HG02970 (cell line): ENCODE results near the gene HDAC4.

Experiments
- ATAC-seq: cut with Tn5 transposase; IDR thresholded peaks from one replicate; pipeline ENCODE4 v1.9.1; 2021; ENCODE audit warnings: mild to moderate bottlenecking, moderate library complexity, moderate number of reproducible peaks; ENCODE audit not compliant: unreplicated experiment, low FRiP score

Gene HDAC4

DNA sequence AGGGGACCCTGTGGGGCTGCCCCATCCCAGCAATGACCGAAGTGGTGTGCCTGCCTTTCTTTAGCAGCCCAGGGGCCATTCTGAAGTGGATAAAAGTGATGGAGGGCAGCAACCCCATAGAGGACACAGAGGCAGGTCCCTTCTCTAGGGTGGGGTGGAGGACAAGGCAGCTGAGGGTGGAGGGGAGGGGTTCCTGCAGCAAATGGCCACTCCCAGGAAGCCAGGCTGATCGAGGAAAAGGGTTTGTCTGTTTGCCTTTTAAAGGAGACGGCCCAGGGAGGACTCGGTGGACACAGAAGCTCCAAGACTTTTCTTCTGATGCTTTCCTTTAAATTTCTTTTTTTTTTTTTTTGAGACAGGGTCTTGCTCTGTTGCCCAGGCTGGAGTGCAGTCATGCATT, 280.2 kb downstream of the HDAC4 start:
- no peak for ATAC-seq

DNA sequence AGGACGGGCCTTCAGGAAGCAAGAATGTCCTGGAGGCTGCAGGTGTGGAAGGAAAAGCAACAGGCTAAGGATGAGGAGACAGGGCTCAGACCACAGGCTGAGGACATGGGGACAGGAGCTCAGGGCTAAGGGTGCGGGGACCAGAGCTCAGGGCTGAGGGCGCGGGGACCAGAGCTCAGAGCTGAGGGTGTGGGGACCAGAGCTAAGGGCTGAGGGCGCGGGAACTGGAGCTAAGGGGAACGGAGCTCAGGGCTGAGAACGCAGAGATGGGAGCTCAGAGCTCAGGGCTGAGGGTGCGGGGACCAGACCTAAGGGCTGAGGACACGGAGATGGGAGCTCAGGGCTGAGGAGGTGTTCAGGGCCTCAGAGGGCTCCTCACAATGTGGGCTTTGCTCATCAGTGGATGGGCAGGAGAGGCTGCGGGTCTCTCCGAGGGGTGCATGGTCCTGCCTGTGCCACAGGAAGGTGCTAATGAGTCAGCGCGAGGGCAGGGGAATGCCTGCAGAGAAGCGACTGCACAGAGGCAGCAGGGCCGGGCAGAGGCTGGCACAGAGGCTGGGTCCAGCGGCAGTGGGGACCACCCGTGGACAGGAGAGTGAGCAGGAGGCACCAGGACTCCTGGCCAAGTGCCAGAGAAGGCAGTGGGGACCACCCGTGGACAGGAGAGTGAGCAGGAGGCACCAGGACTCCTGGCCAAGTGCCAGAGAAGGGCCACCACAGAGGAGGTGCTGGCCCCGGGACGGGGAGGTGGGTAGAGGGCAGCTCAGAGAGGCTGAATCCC, 281.3 kb downstream of the HDAC4 start:
- ATAC-seq, result no peak

DNA sequence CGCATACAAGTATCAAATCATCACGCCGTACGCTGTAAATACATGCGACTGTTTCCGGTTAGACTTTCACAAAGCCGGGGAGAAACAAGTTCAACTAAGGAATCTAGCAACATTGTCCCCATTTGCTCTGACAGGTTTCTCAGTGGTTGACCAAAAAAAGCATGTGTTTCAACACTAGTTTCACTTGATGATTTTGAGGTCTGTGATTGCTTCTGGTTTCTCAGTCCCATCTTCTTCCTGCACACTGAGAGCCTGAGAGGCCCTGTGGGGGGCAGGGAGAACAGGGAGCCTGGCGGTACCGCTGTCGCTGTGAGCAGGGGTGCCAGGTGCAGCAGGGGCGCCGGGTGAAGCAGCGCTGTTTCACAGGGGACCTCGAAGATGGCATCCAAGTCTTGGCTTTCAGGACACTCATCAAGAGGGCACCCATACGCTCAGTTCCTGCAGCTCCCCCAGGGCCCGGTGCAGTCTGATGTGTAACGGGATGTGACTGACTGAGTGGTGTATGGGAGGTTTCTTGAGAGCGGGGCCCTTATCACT, 282.1 kb downstream of the HDAC4 start:
- no peak for ATAC-seq

DNA sequence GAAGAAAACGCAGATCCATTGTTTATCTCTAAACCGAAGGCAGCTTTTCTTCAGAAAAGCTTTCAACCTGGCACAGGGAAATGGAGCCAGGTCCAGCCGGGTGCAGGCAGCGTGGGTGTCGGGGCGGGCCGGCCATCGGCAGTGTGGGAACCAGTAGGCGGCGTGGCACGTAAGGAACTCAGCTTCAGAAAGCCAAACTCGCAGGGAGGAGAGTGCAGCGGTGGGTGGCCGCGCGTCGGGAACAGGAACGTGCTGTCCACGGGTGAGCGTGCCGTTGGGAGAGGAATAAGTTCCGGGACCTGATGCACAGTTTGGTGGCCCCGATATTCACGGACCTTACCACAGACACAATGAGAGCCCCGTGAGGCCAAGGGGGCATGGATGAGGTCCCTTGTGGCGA, 282.6 kb downstream of the HDAC4 start:
- no peak for ATAC-seq

DNA sequence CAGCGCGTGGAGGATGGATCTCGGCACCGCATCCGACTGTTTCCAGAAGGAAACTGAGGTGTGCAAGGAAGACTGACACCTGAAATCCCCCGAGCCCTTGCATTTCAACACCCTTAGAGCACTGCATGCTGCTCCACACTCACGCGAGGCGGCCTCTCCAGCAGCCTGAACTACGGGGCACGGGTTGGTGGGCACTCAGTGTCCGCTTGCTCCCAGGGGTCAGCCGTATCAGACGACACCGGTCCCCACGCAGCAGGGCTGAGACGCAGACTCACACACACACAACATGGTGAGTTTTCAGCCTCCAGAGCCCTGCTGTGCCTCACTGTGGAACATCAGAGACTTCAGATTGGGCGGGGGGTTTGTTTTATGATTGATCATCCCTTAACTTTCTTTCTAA, 283.0 kb downstream of the HDAC4 start:
- no peak for ATAC-seq

DNA sequence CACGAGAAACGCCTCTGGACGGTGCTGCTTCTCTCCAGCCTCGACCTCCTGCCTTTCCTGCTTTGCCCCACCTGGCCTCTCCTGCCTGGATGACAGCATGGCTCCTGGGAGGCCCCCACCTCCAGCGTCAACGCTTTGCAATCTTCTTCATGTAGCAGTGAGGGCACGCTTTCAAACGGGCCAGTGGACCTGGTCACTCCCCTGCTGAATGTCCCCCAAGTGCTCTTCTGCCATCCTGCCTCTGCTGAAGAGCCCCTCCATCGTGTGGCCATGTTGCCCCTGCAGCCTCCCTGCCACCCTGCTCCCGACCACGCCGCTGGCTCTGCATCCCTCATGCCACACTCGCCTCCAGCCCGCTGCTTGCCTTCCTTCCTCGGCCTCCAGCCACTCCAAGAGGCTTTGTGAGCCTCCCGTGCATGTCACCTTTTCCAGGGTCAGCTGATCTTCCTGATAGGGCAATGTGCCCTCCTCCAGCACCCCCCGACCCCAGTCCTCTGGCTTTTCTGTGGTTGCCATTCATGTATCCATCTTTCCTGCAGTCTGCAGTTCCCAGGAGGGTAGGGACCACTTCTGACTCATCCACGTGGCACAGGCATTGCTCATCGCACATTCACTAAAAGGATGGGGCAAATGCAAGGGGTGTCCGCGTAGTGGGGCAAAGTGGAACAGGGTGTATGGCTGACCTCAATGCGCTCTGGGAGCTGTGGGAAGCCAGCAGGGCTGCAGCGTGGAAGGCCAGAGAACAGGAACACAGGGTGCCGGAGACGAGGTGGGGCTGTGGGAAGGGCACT, 284.2 kb downstream of the HDAC4 start:
- no peak for ATAC-seq

DNA sequence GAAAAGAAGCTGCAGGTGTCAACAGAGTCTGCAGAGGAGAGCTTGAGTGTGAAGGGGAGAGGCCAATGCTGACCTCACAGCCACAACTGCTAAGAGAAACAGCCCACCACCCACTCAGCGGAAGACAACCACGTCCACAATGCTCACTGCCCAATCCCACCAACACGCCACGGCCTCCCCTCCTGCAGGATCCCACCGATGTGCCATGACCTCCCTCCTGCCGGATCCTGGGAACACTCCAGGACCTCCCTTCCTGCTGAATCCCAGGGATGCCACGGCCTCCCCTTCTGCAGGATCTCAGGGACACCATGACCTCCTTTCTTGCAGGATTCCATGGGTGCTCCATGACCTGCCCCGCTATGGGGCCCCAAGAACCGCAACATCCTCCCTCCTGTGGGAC, 285.2 kb downstream of the HDAC4 start:
- ATAC-seq, result no peak

DNA sequence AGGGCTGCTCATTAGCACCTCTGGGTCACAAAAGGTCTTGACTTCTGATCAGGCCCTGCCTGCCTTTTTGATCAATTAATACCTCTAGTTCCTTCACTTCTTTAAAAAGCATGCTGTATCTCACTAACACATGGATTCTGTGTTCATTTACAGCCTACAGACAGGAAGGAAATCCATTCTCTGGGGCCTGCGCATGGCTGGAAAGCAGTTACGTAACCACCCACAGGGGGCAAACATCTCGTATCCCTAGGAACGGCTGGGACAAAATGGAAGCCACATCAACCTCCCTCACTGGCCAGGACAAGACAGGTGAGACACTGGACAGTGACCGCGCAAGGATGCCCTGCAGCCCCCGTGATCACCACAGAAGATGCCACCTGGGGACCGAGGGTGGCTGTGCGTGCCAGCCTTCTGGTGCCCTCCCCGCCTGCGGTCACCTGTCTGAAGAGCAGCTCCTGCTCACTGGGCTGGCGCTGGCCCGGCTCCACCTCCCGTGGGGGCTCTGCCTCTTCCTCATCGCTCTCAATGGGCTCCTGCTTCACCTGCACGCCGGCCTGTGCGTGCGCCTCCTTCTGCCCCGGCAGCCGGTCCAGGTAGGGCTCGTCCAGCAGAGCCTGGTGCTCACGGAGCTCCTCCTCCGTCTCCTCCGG, 286.1 kb downstream of the HDAC4 start:
- ATAC-seq, result no peak

DNA sequence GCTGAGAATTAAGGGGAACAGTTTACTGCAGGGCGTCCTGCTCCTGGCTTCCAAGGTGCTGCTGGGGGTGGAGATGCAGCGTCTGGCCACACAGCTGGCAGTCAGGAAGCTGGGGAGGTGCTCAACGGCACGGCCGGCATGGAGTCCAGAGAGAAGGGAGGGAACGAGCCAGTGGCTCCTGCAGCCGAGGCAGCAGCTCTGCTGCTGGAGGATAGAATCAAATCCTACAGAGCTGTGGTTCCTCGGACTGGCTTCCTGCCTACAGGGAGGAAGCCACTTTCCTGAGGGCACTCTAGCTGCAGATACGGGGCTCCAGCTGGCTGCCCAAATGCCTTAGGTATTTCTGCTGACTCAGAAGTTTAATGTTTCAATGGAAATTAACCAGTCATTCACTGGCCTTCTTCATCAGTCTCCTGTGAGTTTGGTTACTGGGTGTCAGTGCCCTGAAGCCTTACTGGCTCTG, 286.7 kb downstream of the HDAC4 start:
- ATAC-seq, result no peak

DNA sequence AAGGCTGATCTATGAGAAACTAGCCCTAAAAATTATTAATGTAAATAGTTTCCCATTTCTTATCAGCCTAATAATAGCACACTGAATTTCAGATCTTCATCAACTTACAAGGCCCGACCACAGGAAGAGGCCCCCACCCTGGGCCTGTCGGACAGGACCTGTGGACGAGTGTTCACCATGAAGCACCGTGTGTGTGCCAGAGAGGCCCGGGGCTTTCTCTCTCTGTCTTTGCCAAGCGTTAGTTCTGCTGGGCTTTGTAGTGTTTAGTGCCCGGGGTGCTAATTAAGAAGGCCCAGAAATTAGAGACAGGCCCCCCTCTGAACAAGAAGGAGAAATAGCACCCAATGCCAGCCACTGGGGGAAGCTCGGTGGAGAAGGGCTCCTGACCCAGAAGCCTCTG, 287.2 kb downstream of the HDAC4 start:
- no peak for ATAC-seq

DNA sequence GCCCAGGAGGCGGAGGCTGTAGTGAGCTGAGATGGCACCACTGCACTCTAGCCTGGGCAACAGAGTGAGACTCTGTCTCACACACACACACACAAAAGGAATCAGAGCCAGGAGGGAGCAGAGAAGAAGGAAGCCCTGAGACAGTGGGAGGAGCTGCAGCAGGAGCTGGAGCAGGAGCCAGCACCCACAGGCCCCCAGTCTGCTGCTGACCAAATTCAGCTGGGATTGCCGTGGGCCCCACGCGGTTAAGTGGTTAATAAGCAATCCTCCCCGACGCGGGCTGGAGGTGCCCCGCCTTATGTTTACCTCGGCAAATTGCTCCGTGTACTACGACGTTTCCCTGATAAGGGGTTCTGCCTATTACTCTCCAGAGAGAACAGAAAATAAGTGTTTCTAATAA, 287.6 kb downstream of the HDAC4 start:
- no peak for ATAC-seq

DNA sequence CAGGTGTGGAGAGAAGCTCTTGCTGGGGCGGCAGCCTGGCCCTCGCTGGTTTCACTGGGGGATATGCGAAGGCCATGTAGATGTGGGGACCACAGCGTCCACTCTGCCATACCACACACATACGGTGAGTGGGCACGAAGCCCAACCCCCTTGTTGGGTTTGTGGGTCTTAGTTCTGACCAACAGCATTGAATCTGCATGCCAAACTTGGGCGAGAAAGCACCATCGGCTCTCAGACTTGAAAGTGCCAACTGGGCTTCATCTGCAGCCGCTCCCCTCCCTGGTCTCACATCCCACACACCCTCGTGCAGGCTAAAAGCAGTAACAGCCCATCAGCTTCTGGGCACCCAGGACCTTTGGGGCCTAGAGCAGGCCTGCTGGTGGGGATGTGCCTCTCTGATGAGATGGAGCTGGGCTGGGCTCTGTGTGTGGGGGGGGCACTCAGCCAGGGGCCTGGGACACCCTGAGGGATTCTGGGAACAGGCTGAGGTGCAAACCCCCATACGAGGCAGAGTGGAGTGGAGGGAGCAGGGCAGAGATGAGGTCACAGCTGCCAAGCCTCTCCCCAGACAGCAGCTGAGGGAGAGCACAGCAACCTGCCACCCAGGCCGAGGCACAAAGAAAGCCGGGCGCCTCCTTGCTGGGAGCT, 288.6 kb downstream of the HDAC4 start:
- no peak for ATAC-seq

DNA sequence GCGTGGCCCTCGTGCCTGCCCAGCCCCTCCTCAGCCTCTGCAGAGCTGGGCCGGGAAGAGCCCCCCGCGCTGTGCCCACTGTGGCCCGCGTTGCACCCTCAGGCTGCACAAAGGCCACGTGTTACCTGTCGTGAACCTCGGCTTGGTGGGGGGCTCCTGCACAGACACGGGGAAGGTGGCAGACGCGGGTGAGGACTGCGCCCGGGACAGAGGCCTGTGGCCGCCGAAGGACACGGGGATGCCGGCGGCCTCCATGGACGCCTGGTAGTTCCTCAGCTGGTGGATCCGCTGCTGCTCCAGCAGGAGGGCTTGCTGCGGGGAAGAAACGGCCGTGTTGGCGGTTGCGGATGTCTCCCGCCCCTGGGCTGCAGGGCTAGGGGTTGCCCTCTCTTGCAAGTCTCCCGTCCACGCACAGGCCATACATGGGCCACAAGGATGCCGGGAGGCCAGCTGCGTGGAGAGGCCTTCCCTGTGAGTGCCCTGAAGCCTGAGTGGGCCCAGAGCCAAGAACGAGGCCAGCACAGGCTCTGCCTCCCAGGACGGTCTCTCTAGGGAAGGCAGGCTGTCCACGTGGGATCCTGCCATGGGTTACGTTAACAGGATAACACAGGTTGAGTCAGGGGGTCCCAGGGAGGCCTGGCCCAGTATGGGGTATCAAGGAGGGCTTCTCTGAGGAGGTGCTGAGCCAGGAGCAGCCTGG, 289.3 kb downstream of the HDAC4 start:
- no peak for ATAC-seq

DNA sequence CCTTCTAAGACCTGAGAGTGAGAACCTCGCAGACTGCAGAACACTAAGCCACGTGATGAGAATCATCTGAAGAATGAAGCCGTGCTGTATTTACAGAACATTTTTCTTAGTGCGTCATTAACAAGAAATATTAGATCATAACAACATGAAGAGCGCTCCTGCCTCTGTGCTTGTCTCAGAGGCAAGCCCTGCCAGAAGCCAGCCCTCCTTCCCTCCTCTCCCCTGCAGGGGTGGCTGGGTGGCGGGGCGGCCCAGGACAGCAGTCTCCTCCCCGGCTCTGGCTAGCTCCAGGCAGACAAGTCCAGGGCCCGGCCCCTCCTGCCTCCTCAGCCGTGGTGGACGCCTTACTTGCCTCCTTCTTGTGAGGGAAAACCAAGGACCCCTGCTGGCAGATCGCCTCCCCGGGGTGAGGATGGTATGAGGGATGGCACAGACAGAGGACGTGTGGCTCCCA, 290.2 kb downstream of the HDAC4 start:
- no peak for ATAC-seq

DNA sequence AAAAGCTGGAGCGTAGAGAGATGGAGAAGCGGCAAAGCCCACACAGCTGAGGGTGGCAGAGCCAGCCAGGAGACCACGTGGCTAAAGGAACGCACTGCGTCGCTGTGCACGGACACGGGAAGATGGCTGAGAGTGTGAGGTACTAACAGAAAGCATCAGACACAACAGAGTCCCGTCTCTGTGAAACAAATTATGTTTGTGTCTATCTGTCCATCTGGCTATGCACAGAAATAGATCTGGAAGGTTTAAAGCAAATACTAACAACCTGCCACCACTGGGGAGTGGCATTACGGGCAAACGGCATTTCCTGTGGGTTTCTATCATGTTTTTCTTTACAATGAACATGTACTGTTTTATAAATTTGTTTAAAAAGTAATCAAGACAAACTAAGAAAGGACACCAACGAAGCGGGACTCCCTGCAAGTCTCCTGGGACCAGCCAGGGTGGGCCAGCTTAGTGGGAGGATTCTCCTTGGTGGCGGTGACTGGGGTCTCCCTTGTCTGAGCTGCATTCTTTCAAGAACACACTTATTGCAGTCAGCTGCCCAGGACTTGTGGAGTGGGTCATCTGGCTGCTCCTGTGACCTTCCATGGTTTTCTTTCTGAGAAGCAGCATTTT, 290.8 kb downstream of the HDAC4 start:
- ATAC-seq, result no peak

DNA sequence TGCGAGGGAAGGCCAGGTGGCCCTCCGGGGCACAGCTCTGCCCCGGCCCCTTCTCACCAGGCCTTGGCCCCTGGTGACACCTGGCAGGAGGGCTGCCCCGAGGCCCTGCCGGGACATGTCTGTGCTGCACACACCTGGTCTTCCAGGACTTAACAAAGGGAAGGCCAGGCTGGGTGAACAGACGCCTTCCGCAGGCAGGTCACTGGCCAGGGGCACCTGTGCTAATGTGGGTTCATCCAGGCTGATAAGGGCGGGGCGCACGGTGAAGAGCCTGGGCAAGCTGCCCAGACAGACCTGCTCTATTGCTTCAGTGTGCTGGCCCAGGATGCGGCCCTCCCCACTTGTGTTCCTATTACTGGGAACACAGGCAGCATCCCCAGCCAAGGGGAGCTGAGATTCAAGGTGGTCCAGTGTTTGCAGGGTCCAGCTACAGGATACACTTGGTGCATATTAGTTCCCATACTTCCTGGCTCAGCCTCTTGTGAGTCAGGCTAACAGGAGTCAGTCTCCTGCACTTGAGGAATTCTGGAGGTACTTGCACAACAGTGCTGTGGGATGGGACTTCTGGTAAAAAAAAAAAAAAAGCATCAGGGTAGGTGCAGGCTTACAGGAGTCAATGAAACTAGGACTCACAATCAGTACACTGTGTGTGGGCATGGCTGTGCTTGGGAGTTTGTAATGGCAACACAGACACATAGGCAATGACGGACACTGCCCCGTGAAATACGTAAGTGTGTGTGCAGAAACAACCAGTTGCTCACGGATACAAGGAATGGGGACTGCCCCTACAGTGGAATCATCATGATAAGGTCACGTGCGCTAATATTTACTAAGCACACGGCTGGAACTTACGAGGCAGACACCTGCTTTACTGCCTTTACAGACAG, 291.5 kb downstream of the HDAC4 start:
- no peak for ATAC-seq

DNA sequence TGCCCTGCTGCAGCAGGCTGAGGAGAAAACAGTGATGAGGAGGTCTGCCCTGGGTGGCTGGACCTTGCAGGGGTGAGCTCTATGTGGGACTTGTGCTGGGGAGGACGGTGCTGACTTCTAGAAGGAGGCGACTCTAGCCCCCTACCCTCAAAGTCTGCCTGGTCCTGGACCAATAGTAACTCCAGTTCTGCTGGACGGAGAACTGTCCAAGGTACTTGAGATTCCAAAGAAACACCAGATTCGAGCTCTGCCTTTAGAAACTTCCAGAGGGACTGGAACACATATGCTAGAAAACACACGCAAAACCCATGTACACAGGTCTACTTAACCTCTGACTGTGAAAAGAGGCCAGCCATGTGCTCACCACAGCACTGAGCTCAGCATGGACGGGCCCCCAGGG, 292.4 kb downstream of the HDAC4 start:
- no peak for ATAC-seq

DNA sequence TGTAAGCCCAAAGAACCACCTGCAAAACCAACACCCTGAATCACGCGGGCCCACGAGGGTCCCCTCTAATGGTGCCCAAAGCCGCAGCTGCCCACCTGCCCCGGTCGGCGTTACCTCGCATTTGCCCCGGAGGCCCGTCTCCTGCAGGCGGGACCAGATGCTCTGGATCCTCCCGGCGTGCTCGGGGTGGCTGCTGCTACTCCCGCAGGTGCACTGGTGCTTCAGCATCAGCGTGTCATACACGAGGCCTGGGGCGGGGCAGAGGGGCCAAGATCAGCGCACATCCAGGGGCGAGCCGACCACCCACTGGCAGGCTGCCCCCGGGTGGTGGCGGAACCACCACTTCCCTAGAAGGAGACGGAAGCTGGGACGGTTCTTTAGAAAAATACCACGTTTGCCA, 292.9 kb downstream of the HDAC4 start:
- ATAC-seq, result no peak

DNA sequence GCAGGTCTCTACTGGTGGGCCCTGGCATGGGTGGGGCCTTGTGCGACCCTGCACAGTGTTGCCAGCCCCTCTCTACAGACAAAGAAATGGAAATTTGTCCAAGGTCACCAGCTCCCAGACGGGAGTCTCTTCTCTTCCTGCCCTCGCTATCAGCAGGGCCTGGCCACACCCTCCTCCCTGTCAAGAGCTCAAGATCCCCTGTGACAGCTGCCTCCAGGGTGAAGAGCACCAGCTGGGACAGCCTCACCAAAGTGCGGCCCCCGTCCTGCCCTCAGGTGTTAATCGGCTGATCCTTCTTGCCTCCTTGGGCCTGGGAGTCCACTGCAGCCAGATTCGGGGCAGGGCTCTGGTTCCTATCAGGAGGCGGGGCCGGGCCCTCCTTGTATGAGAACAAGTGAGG, 293.9 kb downstream of the HDAC4 start:
- no peak for ATAC-seq
